ENCODE measurements around the gene STAB1.
A peak's percentile ranks its signal among the peaks of the same experiment; 100 is the strongest.

Gene STAB1

GRCh38 chr3:52506266-52506966 lies 11.3 kb downstream of the STAB1 start:
- DNase-seq = no peak

- DNase-seq = peak; percentile 55
Observed at GRCh38 chr3:52507359-52507758, 12.2 kb downstream of the STAB1 start.

GRCh38 chr3:52509753-52510328 lies 14.7 kb downstream of the STAB1 start:
- no peak for DNase-seq

- DNase-seq = no peak
Observed at GRCh38 chr3:52511509-52511908, 16.4 kb downstream of the STAB1 start.

GRCh38 chr3:52512105-52512504 lies 17.0 kb downstream of the STAB1 start:
- no peak for DNase-seq

GRCh38 chr3:52512727-52513126 lies 17.6 kb downstream of the STAB1 start:
- no peak for DNase-seq

GRCh38 chr3:52513281-52513680 lies 18.1 kb downstream of the STAB1 start:
- no peak for DNase-seq

- no peak for DNase-seq
Observed at GRCh38 chr3:52514576-52514975, 19.4 kb downstream of the STAB1 start.

- no peak for DNase-seq
Observed at GRCh38 chr3:52515192-52515591, 20.1 kb downstream of the STAB1 start.

GRCh38 chr3:52516509-52517195 lies 21.5 kb downstream of the STAB1 start:
- DNase-seq = no peak

GRCh38 chr3:52517796-52518722 lies 22.9 kb downstream of the STAB1 start:
- no peak for DNase-seq

- DNase-seq = no peak
Observed at GRCh38 chr3:52518723-52519444, 23.7 kb downstream of the STAB1 start.

GRCh38 chr3:52519445-52520140 lies 24.5 kb downstream of the STAB1 start:
- no peak for DNase-seq

GRCh38 chr3:52520141-52520667 lies 25.1 kb downstream of the STAB1 start:
- DNase-seq = no peak

GRCh38 chr3:52520716-52521487 lies 25.8 kb downstream of the STAB1 start:
- DNase-seq = no peak

GRCh38 chr3:52521488-52521824 lies 26.3 kb downstream of the STAB1 start:
- no peak for DNase-seq

GRCh38 chr3:52521881-52522650 lies 26.9 kb downstream of the STAB1 start:
- no peak for DNase-seq

GRCh38 chr3:52522651-52523251 lies 27.6 kb downstream of the STAB1 start:
- no peak for DNase-seq

All from T1000 (cell line).